ENCODE results near the gene DNAJC13.

- TF ChIP-seq CTCF (IDR thresholded peaks at IDR 0.05) (no peak), POLR2AphosphoS5 (IDR thresholded peaks at IDR 0.05) (no peak)
Observed at GRCh38 chr3:132395126-132395525, 22.2 kb upstream of the DNAJC13 start.
